Breast epithelium (tissue), 4 donors: Measurements from ENCODE around the gene NEDD9. TPM values are rescaled to one million over a fixed set of nuclear protein-coding genes. Genes with fewer than 3 reads are reported as not detected.

Experiments used
- DNase-seq, 2 donors: peaks; one replicate each; pipeline ENCODE4 v3.0.0-alpha.2; 2019; ENCODE audit warnings: low spot score in 2 of 2
- H3K27ac ChIP-seq, 2 donors: fragments of 200-600 bp; sonication (generic) in 1 of 2; one replicate each; pipeline ENCODE4 v1.5.1; 2016 to 2019; ENCODE audit warnings: mild to moderate bottlenecking in 1 of 2
- H3K27me3 ChIP-seq, 2 donors: fragments of 200-600 bp; sonication (generic) in 1 of 2; one replicate each; pipeline versions ENCODE4 v1.5.1 to v1.6.0; 2017 to 2019; ENCODE audit warnings: control low read depth in 1 of 2, mild to moderate bottlenecking in 1 of 2
- H3K36me3 ChIP-seq: fragments of 200-600 bp; one replicate; pipeline ENCODE4 v1.5.1; 2019
- H3K4me1 ChIP-seq, 2 donors: fragments of 200-600 bp; sonication (generic); one replicate each; pipeline ENCODE4 v1.5.1; 2016 to 2019; ENCODE audit warnings: control low read depth in 1 of 2
- H3K4me3 ChIP-seq, 3 donors: fragments of 200-600 bp; sonication (generic); 1 replicate in 2 of 3; 2 replicates in 1 of 3; pipeline ENCODE4 v1.5.1; 2016 to 2019; ENCODE audit warnings: mild to moderate bottlenecking in 3 of 3, moderate library complexity in 2 of 3
- H3K9me3 ChIP-seq, 2 donors: fragments of 200-600 bp; sonication (generic) in 1 of 2; one replicate each; pipeline ENCODE4 v1.5.1; 2016 to 2019; ENCODE audit warnings: control low read depth in 1 of 2
- POLR2A ChIP-seq: fragments of 450-650 bp; IDR thresholded peaks from one replicate; pipeline ENCODE4 v1.6.1; 2016; ENCODE audit warnings: antibody characterized with exemption, mild to moderate bottlenecking, moderate library complexity
- POLR2AphosphoS5 ChIP-seq, 3 donors: sonication (generic); formaldehyde crosslinking; IDR thresholded peaks; one replicate each; pipeline ENCODE4 v1.6.1; 2017; ENCODE audit warnings: antibody characterized with exemption in 3 of 3
- intact Hi-C: fragments of 100-400 bp; cut with DNase I; formaldehyde crosslinking; loops from one replicate; pipeline ENCODE4 v1.15.1; 2023; ENCODE audit warnings: low total_unique reads
- total RNA-seq, 3 donors: library from RNA; depleted of rRNA; stranded (reverse); fragments of >200 nt; gene quantifications; one replicate each; pipeline ENCODE4 v1.1.0, GENCODE V29; 2016
- TF ChIP-seq, protein P1 (sequence below), 3 donors: fragments of 450-650 bp; IDR thresholded peaks; one replicate each; pipeline ENCODE4 v1.5.1; 2016 to 2017; ENCODE audit warnings: antibody characterized with exemption in 3 of 3, mild to moderate bottlenecking in 3 of 3, moderate library complexity in 3 of 3

The NEDD9 gene
- total RNA-seq, 3 donors from 2014 or later = 41.4 to 108 (median 79.2) TPM

DNA sequence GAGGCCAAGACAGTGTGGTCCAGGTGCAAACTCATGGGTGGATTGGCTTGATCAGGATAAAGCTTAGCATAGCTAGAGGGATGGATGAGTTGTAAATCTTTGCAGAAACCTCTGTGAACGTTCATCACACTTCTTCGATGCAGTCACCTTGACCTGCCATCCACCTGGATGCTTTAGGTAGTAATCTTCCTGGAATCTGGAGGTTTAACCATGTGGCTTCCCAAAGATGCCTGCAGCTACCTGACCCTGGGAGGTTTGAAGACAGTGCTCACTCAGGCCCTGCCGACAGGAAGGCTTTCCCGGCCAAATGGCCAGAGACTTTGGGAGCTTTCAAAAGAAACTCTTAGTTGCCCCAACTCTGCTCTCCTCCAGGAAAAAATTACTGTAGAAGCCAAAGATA is 65.5 kb downstream of the NEDD9 start:
- H3K27ac ChIP-seq = no peak overlapping the region
- H3K4me1 ChIP-seq = no peaks in the 10 kb centered on the region
- no peak for DNase-seq
- TF ChIP-seq POLR2AphosphoS5 (IDR thresholded peaks at IDR 0.05) = no peak
- TF ChIP-seq, protein P1, sequence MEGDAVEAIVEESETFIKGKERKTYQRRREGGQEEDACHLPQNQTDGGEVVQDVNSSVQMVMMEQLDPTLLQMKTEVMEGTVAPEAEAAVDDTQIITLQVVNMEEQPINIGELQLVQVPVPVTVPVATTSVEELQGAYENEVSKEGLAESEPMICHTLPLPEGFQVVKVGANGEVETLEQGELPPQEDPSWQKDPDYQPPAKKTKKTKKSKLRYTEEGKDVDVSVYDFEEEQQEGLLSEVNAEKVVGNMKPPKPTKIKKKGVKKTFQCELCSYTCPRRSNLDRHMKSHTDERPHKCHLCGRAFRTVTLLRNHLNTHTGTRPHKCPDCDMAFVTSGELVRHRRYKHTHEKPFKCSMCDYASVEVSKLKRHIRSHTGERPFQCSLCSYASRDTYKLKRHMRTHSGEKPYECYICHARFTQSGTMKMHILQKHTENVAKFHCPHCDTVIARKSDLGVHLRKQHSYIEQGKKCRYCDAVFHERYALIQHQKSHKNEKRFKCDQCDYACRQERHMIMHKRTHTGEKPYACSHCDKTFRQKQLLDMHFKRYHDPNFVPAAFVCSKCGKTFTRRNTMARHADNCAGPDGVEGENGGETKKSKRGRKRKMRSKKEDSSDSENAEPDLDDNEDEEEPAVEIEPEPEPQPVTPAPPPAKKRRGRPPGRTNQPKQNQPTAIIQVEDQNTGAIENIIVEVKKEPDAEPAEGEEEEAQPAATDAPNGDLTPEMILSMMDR (IDR thresholded peaks at IDR 0.05) = no peak
- no peak for TF ChIP-seq POLR2A
- no peaks in the 10 kb centered on the region for H3K36me3 ChIP-seq
- intact Hi-C loops = no loop called here
- H3K4me3 ChIP-seq = no peak overlapping the region
- H3K27me3 ChIP-seq = no peaks in the 10 kb centered on the region
- no peaks in the 10 kb centered on the region for H3K9me3 ChIP-seq

DNA sequence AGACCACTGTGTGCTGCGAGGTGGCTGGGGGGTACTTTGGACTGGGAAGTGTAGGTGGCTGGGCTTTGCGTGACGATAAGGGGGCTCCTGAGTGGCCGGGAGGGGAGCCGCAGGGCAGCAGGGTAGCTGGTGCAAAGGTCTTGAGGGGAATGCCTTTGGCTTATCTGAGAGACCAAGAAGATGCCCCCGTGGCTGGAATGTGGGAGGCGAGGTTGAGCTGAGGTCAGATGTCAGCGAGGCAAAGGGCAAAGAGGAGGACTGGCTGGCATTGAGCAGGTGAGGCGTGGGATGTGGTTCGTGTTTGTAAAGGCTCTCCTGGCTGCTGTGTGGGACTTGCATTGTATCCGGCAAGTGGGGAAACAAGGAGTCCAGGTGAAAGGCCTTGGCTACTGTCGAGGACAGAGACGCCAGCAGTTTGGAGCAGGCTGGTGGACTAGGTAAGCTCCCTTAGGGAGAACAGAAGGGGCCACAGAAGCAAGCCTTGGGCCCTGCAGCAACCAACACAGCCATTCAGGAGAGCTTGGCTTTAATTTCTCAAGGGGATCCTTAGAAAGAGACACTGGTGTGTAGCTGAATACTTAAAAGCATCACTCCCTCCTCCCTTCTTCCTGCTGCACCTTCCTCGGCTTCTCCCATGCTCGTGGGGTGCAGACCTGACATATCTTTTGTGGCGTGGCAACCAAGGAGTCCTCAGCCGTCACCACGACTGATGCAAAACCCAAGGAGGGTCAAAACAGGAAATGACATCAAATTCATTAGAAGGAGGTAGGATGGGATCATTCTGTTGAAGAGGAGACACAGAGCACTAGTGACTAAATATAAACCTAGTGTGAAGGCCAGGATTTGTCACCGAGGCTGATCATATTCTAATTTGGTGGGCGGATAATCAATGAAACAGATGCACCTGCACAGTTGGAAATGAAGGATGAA is 67.5 kb downstream of the NEDD9 start:
- no peak overlapping the region for H3K4me3 ChIP-seq
- no peaks in the 10 kb centered on the region for H3K9me3 ChIP-seq
- H3K36me3 ChIP-seq = no peaks in the 10 kb centered on the region
- DNase-seq = no peak
- H3K27ac ChIP-seq = no peak overlapping the region
- no peaks in the 10 kb centered on the region for H3K27me3 ChIP-seq
- intact Hi-C loops = no loop called here
- H3K4me1 ChIP-seq = no peaks in the 10 kb centered on the region
- TF ChIP-seq, protein P1 (IDR thresholded peaks at IDR 0.05) = no peak
- no peak for TF ChIP-seq POLR2AphosphoS5 (IDR thresholded peaks at IDR 0.05)
- no peak for TF ChIP-seq POLR2A

DNA sequence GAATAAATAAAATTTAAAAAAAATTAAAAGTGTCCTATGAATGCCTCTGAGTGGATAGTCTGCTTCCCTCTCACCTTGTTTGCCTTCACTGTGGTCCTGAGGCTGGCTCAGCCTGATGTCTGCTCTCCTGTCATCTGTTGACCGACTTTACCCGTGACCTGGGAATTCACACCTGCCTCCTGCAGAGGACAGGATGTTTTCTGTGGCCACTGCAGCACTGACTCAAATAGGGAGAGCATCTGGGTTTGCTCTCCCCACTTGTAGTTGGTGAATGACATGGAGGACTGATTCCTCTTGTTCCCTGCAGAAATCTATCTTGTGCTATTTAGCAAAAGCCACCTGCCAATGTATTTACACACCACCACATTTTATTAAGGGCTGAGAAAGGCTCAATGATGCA is 68.5 kb downstream of the NEDD9 start:
- Histone ChIP-seq H3K36me3 (no peaks in the 10 kb centered on the region), H3K4me1 (no peaks in the 10 kb centered on the region), H3K27ac (no peak overlapping the region), H3K9me3 (no peaks in the 10 kb centered on the region), H3K4me3 (no peak overlapping the region), H3K27me3 (no peaks in the 10 kb centered on the region)
- intact Hi-C loops = no loop called here
- TF ChIP-seq, protein P1 (IDR thresholded peaks at IDR 0.05) = no peak
- TF ChIP-seq POLR2AphosphoS5 (IDR thresholded peaks at IDR 0.05) (no peak), POLR2A (no peak)
- DNase-seq = no peak

DNA sequence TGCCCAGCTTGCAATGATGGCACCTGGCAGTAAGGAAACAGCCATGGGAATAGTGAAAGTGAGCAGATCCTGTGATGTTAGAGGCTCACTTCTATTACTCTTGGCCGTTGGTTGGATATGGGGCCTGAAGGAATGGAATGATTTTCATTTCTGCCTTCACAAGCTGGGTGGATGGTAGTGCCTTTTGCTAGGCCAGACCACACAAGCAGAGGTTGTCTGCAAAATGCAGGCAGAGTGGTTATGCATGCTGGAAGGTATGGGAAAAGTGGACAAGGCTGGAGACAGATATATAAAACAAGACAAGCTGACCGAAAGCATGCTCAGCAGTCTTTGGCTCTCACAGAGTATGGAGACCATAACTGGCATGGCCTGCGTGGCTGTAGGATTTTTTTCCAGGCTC is 70.2 kb downstream of the NEDD9 start:
- no peak for TF ChIP-seq POLR2AphosphoS5 (IDR thresholded peaks at IDR 0.05)
- TF ChIP-seq, protein P1 (IDR thresholded peaks at IDR 0.05) = no peak
- TF ChIP-seq POLR2A = no peak

More for the DNA sequence above, 70.2 kb downstream of the NEDD9 start:
- no peak overlapping the region for H3K4me3 ChIP-seq
- no peak overlapping the region for H3K27ac ChIP-seq
- no peaks in the 10 kb centered on the region for H3K27me3 ChIP-seq
- no peaks in the 10 kb centered on the region for H3K4me1 ChIP-seq
- DNase-seq = no peak
- H3K9me3 ChIP-seq = no peaks in the 10 kb centered on the region
- H3K36me3 ChIP-seq = no peaks in the 10 kb centered on the region
- intact Hi-C loops = no loop called here
